ENCODE data around the gene EPN2. TPM values are rescaled to one million over a fixed set of nuclear protein-coding genes. Genes with fewer than 3 reads are reported as not detected.

The EPN2 gene
- polyA plus RNA-seq, 1 of the 3 experiments (the other 2 are of a cell fraction): 38.9 TPM

DNA sequence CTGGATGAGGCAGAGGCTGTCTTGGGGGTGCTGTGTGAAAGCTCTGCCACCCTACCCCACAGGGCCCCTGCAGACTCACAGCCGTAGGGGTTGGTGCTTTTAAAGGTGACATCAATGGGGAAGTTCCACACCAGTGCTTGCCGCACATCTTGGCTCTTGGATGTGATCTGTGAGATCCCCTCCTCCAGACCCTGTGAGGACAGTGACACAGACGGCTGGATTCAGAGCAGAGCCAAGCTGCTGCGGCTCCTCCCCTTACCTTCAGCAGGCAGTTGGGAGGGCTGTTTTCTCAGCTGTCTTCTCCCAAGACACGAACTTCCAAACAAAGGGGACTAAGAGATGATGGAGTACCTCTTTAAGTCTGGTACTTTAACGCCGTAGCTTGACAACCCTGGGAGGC, 120.6 kb downstream of the EPN2 start (continued):
- TF ChIP-seq RCOR1 (IDR thresholded peaks at IDR 0.05; ENCODE audit: low read length): no peak
- TF ChIP-seq, protein P1, sequence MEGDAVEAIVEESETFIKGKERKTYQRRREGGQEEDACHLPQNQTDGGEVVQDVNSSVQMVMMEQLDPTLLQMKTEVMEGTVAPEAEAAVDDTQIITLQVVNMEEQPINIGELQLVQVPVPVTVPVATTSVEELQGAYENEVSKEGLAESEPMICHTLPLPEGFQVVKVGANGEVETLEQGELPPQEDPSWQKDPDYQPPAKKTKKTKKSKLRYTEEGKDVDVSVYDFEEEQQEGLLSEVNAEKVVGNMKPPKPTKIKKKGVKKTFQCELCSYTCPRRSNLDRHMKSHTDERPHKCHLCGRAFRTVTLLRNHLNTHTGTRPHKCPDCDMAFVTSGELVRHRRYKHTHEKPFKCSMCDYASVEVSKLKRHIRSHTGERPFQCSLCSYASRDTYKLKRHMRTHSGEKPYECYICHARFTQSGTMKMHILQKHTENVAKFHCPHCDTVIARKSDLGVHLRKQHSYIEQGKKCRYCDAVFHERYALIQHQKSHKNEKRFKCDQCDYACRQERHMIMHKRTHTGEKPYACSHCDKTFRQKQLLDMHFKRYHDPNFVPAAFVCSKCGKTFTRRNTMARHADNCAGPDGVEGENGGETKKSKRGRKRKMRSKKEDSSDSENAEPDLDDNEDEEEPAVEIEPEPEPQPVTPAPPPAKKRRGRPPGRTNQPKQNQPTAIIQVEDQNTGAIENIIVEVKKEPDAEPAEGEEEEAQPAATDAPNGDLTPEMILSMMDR (IDR thresholded peaks at IDR 0.05): no peak
- TF ChIP-seq FOXM1 (IDR thresholded peaks at IDR 0.05; ENCODE audit: low read depth): no peak
- no peak for TF ChIP-seq EP300 (IDR thresholded peaks at IDR 0.05; ENCODE audit: borderline replicate concordance in 1 of 2, low read depth in 1 of 2, low read length in 1 of 2)
- no peak for TF ChIP-seq TCF12 (IDR thresholded peaks at IDR 0.05)

DNA sequence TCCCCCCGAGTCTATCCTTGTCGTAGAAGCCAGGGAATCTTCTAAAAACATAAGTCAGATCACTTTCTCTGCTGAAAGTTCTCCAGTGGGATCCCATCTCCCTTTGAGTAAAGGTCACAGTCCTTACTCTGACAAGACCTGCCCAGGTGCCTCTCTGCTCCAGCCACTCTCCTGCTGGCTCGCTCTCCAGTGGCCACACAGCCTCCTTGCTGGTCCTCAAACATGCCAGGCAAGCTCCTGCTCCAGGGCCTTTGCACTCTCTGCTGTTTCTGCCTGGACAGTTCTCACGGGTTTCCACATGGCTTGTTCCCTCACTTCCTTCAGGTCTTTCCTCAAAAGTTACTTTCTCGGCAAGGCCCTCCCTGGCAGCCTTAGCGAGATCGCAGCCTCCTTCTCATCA, 122.0 kb downstream of the EPN2 start:
- no peak for DNase-seq
- no peak for TF ChIP-seq ZBTB33 (IDR thresholded peaks at IDR 0.05; ENCODE audit: borderline replicate concordance, low read depth)
- TF ChIP-seq CHD2 (IDR thresholded peaks at IDR 0.05; ENCODE audit: low read length, partially characterized antibody): no peak
- no peak for TF ChIP-seq EZH2phosphoT487 (IDR thresholded peaks at IDR 0.05; ENCODE audit: borderline replicate concordance, low read depth)
- TF ChIP-seq MEF2A (IDR thresholded peaks at IDR 0.05; ENCODE audit: borderline replicate concordance, low read depth): no peak
- TF ChIP-seq ELF1 (IDR thresholded peaks at IDR 0.05): no peak
- TF ChIP-seq, protein P1 (IDR thresholded peaks at IDR 0.05): no peak
- TF ChIP-seq RFX5 (IDR thresholded peaks at IDR 0.05; ENCODE audit: low read length): no peak
- no peak for TF ChIP-seq NFIC (IDR thresholded peaks at IDR 0.05; ENCODE audit: borderline replicate concordance)
- no peak for TF ChIP-seq FOSL2 (IDR thresholded peaks at IDR 0.05; ENCODE audit: borderline replicate concordance, low read depth)
- TF ChIP-seq, protein P2, sequence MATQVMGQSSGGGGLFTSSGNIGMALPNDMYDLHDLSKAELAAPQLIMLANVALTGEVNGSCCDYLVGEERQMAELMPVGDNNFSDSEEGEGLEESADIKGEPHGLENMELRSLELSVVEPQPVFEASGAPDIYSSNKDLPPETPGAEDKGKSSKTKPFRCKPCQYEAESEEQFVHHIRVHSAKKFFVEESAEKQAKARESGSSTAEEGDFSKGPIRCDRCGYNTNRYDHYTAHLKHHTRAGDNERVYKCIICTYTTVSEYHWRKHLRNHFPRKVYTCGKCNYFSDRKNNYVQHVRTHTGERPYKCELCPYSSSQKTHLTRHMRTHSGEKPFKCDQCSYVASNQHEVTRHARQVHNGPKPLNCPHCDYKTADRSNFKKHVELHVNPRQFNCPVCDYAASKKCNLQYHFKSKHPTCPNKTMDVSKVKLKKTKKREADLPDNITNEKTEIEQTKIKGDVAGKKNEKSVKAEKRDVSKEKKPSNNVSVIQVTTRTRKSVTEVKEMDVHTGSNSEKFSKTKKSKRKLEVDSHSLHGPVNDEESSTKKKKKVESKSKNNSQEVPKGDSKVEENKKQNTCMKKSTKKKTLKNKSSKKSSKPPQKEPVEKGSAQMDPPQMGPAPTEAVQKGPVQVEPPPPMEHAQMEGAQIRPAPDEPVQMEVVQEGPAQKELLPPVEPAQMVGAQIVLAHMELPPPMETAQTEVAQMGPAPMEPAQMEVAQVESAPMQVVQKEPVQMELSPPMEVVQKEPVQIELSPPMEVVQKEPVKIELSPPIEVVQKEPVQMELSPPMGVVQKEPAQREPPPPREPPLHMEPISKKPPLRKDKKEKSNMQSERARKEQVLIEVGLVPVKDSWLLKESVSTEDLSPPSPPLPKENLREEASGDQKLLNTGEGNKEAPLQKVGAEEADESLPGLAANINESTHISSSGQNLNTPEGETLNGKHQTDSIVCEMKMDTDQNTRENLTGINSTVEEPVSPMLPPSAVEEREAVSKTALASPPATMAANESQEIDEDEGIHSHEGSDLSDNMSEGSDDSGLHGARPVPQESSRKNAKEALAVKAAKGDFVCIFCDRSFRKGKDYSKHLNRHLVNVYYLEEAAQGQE (IDR thresholded peaks at IDR 0.05; ENCODE audit: low read depth, low read length): no peak
- no peak for TF ChIP-seq RAD21 (IDR thresholded peaks at IDR 0.05; ENCODE audit: low read length)
- TF ChIP-seq POLR2AphosphoS5 (IDR thresholded peaks at IDR 0.05; ENCODE audit: low read depth, low read length): no peak
- no peak for TF ChIP-seq RCOR1 (IDR thresholded peaks at IDR 0.05; ENCODE audit: low read length)
- TF ChIP-seq PBX3 (IDR thresholded peaks at IDR 0.05): no peak
- POLR2A ChIA-PET: no interaction called here

More for the DNA sequence above, 122.0 kb downstream of the EPN2 start:
- Histone ChIP-seq H2AFZ (ENCODE audit: low read depth) (no peak overlapping the region), H3K4me3 (ENCODE audit: low read depth in 2 of 2, low read length in 1 of 2) (no peak overlapping the region), H3K36me3 (replicated peaks in 1 of 2; ENCODE audit: control insufficient read depth in 1 of 2, insufficient read depth in 2 of 2, low read length in 1 of 2) (peaks cover 0 to 9% of the 10 kb centered on the region in 2 experiments), H3F3A (replicated peaks; ENCODE audit: insufficient read depth) (peaks cover 23% of the 10 kb centered on the region), H3K9ac (no peak overlapping the region), H3K9me2 (no peaks in the 10 kb centered on the region), H3K79me2 (ENCODE audit: insufficient read depth) (peaks cover 8% of the 10 kb centered on the region), H4K20me1 (ENCODE audit: insufficient read depth) (peaks cover 4% of the 10 kb centered on the region; the same call in 1 of the 2 replicates), H3K27ac (ENCODE audit: low read depth in 2 of 2, low read length in 1 of 2) (no peak overlapping the region), H3K9me3 (no peaks in the 10 kb centered on the region), H3K4me1 (ENCODE audit: control insufficient read depth in 1 of 2, insufficient read depth in 2 of 2, low read depth in 1 of 2, low read length in 1 of 2) (peaks cover 13 to 17% of the 10 kb centered on the region in 2 experiments; a peak in 2 of 4 replicates), H3K27me3 (ENCODE audit: insufficient read depth) (no peaks in the 10 kb centered on the region), H3K4me2 (no peak overlapping the region)
- CTCF ChIA-PET: interaction anchor here (0.8 to 12.0 kb wide), 3 partner anchors 87 to 407 kb away, joined by 3 to 305 read pairs (median 3); no protein-coding TSS in a partner anchor
- 89% methylated on average over 7 of the region's 7 CpGs for WGBS (ENCODE audit: low lambda C conversion rate)

Data from SK-N-SH (cell line).